Muscle layer of colon (tissue), 2 donors: ENCODE data around the gene PAFAH1B2.

Experiments
- H3K27ac ChIP-seq: one replicate; pipeline ENCODE4 v1.7.0; 2013; ENCODE audit warnings: low read depth, mild to moderate bottlenecking, low read length, moderate library complexity
- H3K27me3 ChIP-seq, 2 donors: one replicate each; pipeline ENCODE4 v1.7.0; 2013; ENCODE audit warnings: low read length in 2 of 2, mild to moderate bottlenecking in 2 of 2; ENCODE audit not compliant: insufficient read depth in 2 of 2, control insufficient read depth in 1 of 2
- H3K36me3 ChIP-seq: one replicate; pipeline ENCODE4 v1.7.0; 2013; ENCODE audit warnings: mild to moderate bottlenecking, low read length; ENCODE audit not compliant: insufficient read depth
- H3K4me1 ChIP-seq: one replicate; pipeline ENCODE4 v1.7.0; 2013; ENCODE audit warnings: mild to moderate bottlenecking, low read length; ENCODE audit not compliant: insufficient read depth
- H3K4me3 ChIP-seq, 2 donors: one replicate each; pipeline ENCODE4 v1.7.0; 2013; ENCODE audit warnings: low read length in 2 of 2, low read depth in 1 of 2, mild to moderate bottlenecking in 1 of 2, moderate library complexity in 1 of 2
- H3K9ac ChIP-seq: one replicate; pipeline ENCODE4 v1.7.0; 2013; ENCODE audit warnings: low read length
- H3K9me3 ChIP-seq: one replicate; pipeline ENCODE4 v1.7.0; 2013; ENCODE audit warnings: mild to moderate bottlenecking, low read length
- donor health status: abdominal sarcoma.
- donor health status: Adenocarcinoma of cecum.

PAFAH1B2 gene

GRCh38 chr11:117159892-117160291, 15.8 kb downstream of the PAFAH1B2 start:
- H3K9ac ChIP-seq: no peak overlapping the region
- H3K4me3 ChIP-seq: no peak overlapping the region
- no peaks in the 10 kb centered on the region for H3K4me1 ChIP-seq
- H3K36me3 ChIP-seq: peaks cover 39% of the 10 kb centered on the region
- no peaks in the 10 kb centered on the region for H3K27me3 ChIP-seq
- no peaks in the 10 kb centered on the region for H3K9me3 ChIP-seq
- H3K27ac ChIP-seq: no peak overlapping the region

DNA sequence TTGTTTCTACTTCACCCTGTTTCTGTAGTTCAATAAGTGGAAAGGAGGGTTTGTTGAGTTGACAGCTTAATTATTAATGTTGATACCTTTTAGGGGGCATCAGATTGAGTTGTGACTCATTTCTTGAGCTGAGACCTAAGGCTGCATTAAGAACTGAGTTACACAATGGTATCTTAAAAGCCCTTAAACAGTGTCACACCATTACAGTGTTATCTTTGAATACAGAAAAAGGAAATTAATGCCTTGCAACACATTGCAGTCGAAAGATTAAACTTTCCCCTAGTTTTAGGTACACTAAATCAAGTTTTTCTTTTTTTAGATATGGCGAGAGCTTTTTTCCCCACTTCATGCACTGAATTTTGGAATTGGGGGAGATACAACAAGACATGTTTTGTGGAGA, 16.7 kb downstream of the PAFAH1B2 start:
- no peak overlapping the region for H3K27ac ChIP-seq
- no peak overlapping the region for H3K9ac ChIP-seq
- no peaks in the 10 kb centered on the region for H3K27me3 ChIP-seq
- H3K4me3 ChIP-seq: no peak overlapping the region
- no peaks in the 10 kb centered on the region for H3K9me3 ChIP-seq
- H3K36me3 ChIP-seq: peaks cover 44% of the 10 kb centered on the region
- no peaks in the 10 kb centered on the region for H3K4me1 ChIP-seq

DNA sequence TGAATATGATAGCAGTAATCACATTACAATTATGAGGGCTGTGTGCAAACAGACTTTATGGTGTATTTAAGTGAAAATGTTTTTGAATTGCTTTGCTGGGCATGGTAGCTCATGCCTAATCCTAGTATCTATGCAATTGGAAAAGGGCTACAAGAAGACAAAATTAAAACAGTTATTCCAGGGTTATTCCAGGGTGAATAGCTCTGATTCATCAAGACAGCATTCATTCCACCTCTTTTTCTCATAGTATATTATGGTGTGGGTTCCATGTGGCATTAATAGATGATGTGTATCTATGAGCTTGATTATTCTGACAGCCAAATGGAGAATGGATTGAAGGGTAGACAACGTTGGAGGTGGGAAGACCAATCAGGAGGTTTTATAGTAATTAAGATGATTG, 22.4 kb downstream of the PAFAH1B2 start:
- Histone ChIP-seq H3K9ac (no peak overlapping the region), H3K27me3 (no peaks in the 10 kb centered on the region), H3K9me3 (no peaks in the 10 kb centered on the region), H3K4me3 (no peak overlapping the region), H3K36me3 (peaks cover 44% of the 10 kb centered on the region), H3K4me1 (peaks cover 13% of the 10 kb centered on the region), H3K27ac (no peak overlapping the region)

GRCh38 chr11:117169736-117170135, 25.6 kb downstream of the PAFAH1B2 start:
- Histone ChIP-seq H3K36me3 (peaks cover 22% of the 10 kb centered on the region), H3K27ac (no peak overlapping the region), H3K4me3 (no peak overlapping the region), H3K9ac (no peak overlapping the region), H3K9me3 (no peaks in the 10 kb centered on the region), H3K27me3 (no peaks in the 10 kb centered on the region), H3K4me1 (peaks cover 13% of the 10 kb centered on the region)

DNA sequence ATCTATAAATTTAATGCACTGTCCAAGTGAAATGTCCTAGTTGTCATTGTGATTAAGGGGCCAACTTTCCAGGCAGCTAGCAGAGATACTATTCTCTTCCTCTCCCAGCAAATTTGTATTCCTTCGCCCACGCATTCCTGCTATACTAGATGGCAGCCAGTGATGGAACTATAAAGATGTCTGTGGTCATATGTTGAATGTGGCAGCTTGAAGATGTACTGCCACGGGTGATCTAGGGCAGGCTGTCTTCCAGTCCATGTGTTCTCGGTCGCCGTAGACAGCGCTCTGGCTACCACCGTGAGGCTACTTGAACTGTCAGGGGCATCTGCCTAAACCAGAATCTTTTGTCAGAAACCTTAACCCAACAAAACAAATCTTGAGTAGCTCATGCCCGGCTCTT, 26.1 kb downstream of the PAFAH1B2 start:
- Histone ChIP-seq H3K4me1 (peaks cover 13% of the 10 kb centered on the region), H3K27ac (no peak overlapping the region), H3K36me3 (peaks cover 21% of the 10 kb centered on the region), H3K4me3 (no peak overlapping the region), H3K27me3 (no peaks in the 10 kb centered on the region), H3K9ac (no peak overlapping the region), H3K9me3 (no peaks in the 10 kb centered on the region)

DNA sequence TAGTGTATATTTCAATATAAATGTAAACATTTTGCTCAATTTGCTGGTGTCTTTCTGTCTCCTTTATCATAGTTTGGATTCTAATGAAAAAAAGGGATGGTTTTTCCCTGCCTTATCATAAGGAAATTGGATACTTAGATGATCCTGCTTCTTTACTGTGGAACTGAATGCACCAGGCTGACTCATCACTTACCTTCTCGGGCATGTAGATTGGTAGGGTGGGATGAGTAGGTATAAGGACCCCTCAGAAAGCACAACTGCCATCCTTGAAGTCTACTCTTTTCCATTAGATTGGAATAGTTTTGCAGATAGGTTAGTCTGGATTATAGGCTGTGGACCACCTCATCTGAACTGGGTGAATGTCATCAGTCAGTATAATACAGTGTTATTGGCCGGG, 26.9 kb downstream of the PAFAH1B2 start:
- H3K9ac ChIP-seq: no peak overlapping the region
- H3K4me1 ChIP-seq: peaks cover 13% of the 10 kb centered on the region
- H3K4me3 ChIP-seq: no peak overlapping the region
- H3K36me3 ChIP-seq: peaks cover 13% of the 10 kb centered on the region
- no peaks in the 10 kb centered on the region for H3K9me3 ChIP-seq
- no peak overlapping the region for H3K27ac ChIP-seq
- H3K27me3 ChIP-seq: no peaks in the 10 kb centered on the region

DNA sequence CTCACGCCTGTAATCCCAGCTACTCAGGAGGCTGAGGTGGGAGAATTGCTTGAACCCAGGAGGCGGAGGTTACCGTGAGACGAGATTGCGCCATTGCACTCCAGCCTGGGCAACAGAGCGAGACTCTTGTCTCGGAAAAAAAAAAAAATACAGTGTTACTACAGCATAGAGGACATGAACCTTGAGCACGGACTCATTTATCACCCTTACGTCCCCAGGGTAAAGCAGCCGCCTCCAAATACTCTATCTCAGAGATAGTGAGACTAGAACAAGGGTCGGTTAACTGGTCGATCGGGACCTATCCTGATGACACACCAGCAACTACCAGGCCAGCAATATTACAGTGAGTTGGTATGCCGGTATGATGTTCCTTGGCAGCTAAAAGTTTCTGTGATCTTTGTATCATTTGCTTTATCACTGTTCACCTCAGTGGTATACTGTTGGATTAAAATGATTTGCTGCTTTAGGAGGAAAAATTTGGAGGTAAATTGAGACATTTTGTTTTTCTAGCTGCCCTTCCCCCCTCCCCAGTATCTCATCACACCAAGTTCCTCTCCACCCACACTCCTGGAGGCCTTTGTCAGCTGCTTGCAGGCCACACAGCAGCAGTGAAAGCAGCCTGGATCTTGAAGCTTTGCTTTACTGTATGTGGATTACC, 27.4 kb downstream of the PAFAH1B2 start:
- peaks cover 10% of the 10 kb centered on the region for H3K36me3 ChIP-seq
- H3K27me3 ChIP-seq: no peaks in the 10 kb centered on the region
- no peaks in the 10 kb centered on the region for H3K9me3 ChIP-seq
- H3K27ac ChIP-seq: no peak overlapping the region
- peaks cover 13% of the 10 kb centered on the region for H3K4me1 ChIP-seq
- no peak overlapping the region for H3K4me3 ChIP-seq
- no peak overlapping the region for H3K9ac ChIP-seq

- Histone ChIP-seq H3K27me3 (no peaks in the 10 kb centered on the region), H3K9me3 (no peaks in the 10 kb centered on the region), H3K9ac (no peak overlapping the region), H3K36me3 (peaks cover 6% of the 10 kb centered on the region), H3K4me3 (no peak overlapping the region), H3K4me1 (peaks cover 16% of the 10 kb centered on the region), H3K27ac (no peak overlapping the region)
These were observed 28.8 kb downstream of the PAFAH1B2 start for GRCh38 chr11:117172724-117173421.

GRCh38 chr11:117175104-117175503, 31.0 kb downstream of the PAFAH1B2 start:
- Histone ChIP-seq H3K27ac (no peak overlapping the region), H3K4me3 (no peak overlapping the region), H3K9ac (no peak overlapping the region), H3K27me3 (no peaks in the 10 kb centered on the region), H3K4me1 (peaks cover 21% of the 10 kb centered on the region), H3K9me3 (no peaks in the 10 kb centered on the region), H3K36me3 (peaks cover 6% of the 10 kb centered on the region)

DNA sequence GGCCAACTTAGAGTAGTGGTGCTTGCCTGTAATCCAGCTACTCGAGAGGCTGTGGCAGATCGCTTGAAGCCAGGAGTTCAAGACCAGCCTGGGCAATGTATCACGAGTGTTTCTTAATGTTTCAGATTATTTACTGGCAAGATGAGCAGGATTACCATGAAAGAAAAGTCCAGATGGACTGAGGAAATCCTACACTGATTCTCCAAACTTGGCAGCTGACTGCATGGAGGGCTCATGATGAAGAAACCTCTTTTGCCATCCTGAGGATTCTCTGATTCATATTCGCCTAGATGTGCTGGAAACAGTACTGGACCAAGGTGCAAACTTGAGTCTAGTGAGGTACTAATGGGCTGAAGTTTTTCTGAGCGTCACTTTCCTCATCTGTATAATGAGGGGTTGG, 31.7 kb downstream of the PAFAH1B2 start:
- Histone ChIP-seq H3K27me3 (no peaks in the 10 kb centered on the region), H3K9ac (no peak overlapping the region), H3K27ac (no peak overlapping the region), H3K4me1 (peaks cover 24% of the 10 kb centered on the region), H3K4me3 (no peak overlapping the region), H3K9me3 (no peaks in the 10 kb centered on the region), H3K36me3 (peaks cover 6% of the 10 kb centered on the region)

DNA sequence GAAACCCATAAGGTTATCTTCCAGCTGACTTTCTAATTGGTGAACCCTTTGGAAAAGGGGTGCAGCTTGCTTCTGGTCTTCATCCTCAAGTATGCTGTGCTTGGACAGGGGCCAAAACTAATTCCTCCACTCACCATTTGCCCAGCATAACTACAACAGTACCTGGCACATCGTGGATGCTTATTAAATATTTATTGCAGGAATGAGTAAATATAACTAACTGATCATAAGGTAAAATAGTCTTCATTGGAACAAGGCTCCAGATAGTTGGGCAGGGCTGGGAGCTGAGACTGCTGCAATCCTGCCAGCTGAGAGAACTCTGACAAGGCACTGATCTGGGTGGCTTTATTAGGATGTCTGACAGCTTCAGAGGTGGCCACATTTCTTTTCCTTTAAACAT, 32.1 kb downstream of the PAFAH1B2 start:
- no peak overlapping the region for H3K27ac ChIP-seq
- H3K9ac ChIP-seq: no peak overlapping the region
- H3K4me3 ChIP-seq: no peak overlapping the region
- peaks cover 24% of the 10 kb centered on the region for H3K4me1 ChIP-seq
- no peaks in the 10 kb centered on the region for H3K27me3 ChIP-seq
- H3K9me3 ChIP-seq: no peaks in the 10 kb centered on the region
- peaks cover 2% of the 10 kb centered on the region for H3K36me3 ChIP-seq
